Stimulated activated CD8-positive, alpha-beta memory T cell treated with anti-CD3 and anti-CD28 coated beads, Interleukin-4, amount 100 ng/mL, for 24 hours (primary cell): Measurements from ENCODE around the gene TPD52L2.
"Not testable (repeated sequence)": the region's sequence is repeated elsewhere in the genome, so short reads cannot be mapped to it uniquely, and the experiment has no call there.

Experiments
- DNase-seq: peaks from one replicate; pipeline ENCODE4 v3.0.0-alpha.2; 2020; ENCODE audit warnings: low read depth

TPD52L2 gene

DNA sequence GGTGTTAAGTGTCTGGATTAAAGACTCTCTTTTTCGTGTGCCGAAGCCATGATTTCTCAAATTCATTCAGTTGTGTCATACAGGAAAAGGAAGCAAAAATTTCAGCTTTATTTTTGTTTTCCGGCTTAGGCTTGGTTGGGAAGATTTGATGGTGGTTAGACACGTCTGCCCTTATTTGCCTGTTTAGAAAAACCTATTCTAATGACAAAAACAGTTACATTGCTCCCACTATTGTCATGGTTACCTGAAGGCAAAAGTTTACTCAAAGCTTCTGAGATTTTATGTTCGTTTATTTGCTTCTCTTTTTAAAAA, 30.8 kb downstream of the TPD52L2 start:
- no peak for DNase-seq

- DNase-seq = no peak
These were observed 31.4 kb downstream of the TPD52L2 start for GRCh38 chr20:63896264-63897105.

DNA sequence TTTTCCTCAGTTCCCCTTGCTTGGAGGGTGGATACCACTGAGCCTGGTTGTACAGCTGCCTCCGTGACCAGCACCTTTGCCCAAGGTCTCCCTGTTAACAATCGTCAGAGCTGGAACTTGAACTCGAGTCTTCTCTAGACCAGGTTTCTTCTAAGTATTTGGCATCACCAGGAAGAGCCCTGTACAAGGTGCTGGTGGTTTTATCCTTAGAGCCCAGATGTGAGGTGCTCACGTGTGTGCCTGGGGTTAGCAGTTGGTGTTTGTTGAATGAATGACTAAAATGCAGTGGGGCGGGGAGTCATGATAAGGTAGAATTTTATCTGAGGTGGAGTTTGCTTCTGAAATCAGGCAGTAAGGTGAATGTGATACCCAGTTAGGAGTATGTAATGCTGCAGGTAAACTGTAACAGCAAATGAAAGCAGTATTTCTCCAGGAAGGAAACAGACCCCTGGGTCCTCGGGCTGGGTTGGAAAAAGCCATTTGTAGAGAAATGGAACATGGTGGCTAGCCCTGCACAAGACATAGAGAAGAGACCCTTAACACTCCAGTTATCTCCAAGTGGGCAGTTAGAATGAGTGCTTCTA, 33.0 kb downstream of the TPD52L2 start:
- no peak for DNase-seq

DNA sequence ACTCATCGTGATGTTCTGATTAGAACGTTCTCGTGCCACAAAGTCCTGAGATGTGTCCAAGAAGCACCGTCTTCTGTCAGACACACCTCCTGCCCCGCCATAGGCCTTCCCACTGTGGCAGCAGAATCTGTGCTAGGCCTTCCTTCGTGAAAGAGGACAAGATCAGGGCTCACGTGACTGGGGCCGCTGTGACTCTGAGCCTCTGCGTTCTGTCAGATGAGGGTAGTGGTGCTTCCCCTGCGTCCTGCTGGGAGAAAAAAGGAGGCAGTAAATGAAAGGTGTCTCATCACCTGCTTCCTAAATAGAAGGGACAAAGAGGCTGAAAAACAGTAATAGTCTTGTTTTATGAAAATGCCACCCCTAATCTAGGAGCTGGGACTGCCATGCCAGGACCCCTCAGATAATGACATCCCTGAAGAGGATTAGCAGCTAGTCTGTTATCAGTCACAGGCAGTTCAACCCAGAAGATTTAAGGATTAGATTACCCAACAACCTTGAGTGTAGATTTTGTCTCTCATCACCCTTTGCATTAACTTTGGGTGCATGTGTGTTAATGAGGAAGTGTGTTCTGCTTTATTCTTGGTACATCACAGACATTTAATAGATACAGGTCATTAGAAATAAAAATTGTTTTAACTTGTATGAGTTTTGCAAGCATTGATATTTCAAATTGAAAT, 34.0 kb downstream of the TPD52L2 start:
- no peak for DNase-seq

- no peak for DNase-seq
These were observed 35.3 kb downstream of the TPD52L2 start for GRCh38 chr20:63900413-63900812.

DNA sequence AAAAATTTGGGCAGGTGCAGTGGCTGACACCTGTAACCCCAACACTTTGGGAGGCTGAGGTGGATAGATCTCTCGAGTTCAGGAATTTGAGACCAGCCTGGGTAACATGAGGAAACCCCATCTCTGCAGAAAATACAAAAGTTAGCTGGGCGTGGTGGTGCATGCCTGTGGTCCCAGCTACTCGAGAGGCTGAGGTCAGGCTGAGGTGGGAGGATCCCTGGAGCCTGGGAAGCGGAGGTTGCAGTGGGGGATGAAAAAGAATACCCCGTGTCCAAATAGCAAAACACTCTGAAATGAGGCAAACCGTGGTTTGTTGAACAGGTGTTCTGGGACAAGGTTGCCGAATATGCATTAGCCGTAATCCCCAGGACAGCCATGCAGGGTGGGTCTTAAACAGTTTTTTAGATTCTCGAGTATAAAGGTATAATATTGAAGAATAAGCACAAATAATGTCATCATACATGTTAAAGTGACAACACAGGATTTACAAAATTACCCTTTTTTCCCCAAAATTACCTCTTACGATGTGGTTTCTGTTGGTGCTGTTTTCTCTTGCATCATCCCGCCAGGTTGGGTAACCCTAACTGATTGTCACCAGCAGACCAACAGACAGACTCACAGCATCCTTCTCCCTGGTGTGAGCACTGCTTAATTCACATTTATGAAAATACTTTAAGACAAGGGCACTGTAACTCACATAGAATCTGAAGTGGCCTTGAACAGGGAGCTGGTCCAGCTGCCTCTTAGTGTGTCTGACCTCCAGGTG, 38.9 kb downstream of the TPD52L2 start:
- DNase-seq = no peak

- no peak for DNase-seq
These were observed 43.1 kb downstream of the TPD52L2 start for GRCh38 chr20:63908008-63908682.

- no peak for DNase-seq
These were observed 46.1 kb downstream of the TPD52L2 start for GRCh38 chr20:63911176-63911575.

- no peak for DNase-seq
These were observed 48.7 kb downstream of the TPD52L2 start for GRCh38 chr20:63913768-63914167.

DNA sequence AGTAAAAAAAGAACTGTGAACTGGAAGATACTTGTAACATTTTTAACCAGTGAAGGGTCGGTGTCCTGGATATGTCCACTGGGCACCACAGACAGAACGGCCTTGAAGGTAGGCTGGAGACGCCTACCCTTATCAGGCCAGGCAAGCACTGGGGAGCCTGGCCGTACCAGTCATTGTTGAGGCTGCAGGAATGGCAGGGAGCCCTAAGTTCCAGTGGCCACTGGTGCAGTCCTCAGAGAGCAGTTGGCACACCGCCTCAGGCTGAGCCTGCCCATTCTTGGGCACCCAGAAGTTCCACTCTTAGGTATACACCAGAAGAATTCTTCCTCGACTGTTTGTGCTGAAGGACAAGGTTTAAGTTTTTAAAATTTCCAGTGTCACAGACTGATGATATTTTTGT, 50.4 kb downstream of the TPD52L2 start:
- no peak for DNase-seq

GRCh38 chr20:63916371-63916939, 51.4 kb downstream of the TPD52L2 start:
- DNase-seq = not testable (repeated sequence)

DNA sequence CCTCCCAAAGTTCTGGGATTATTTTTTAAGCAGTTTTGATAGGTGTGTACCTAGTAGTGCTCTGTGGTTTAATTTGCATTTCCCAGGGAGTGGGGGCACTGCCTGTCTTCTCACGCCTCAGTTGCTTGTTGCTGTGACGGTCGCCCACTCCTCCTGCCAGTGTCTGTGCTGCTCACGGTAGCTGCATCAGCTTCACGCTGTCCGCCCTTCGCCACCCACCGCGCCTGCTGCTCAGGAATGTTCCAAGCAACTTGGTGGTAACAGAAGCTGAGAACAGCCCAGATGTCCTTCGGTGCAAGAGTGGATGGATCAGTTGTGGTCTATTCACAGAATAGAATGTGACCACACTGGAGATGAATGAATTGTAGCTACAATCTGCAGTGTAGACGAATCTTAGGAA, 52.7 kb downstream of the TPD52L2 start:
- no peak for DNase-seq

GRCh38 chr20:63919130-63919529, 54.1 kb downstream of the TPD52L2 start:
- no peak for DNase-seq

DNA sequence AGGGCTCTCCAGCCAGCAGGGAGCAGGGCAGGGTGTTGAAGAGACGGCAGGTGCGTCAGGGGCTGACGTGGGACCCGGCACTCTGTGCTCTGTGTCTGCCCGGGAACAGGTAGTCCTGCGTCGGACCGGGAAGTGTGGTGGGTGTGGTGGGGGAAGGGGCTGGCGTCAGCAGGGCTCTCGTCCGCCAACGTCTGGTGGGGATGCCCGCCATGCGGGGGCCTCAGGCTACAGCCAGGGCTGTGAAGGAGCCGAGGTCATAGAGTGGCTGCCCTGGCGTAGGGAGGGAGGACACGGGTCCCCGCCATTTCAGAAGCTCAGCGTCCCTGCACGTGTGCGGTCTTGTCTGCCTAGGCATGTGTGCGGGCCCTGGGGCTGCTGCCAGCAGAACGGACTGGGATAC, 55.2 kb downstream of the TPD52L2 start:
- no peak for DNase-seq

- DNase-seq = no peak
These were observed 58.6 kb downstream of the TPD52L2 start for GRCh38 chr20:63923651-63924050.

DNA sequence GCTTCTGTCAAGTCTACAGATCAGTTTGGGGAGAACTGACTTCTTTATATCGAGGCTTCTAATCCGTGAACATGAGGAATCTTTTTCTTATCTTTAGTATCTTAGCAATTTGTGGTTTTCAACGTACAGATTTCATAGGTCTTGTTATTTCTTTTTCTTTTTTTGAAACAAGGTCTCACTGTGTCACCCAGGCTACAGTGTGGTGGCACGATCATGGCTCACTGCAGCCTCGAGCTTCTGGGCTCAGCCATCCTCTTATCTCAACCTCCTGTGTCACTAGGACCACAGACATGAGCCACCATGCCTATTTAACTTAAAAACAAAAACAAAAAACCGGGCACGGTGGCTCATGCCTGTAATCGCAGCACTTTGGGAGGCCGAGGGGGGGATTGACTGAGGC, 59.2 kb downstream of the TPD52L2 start:
- no peak for DNase-seq

DNA sequence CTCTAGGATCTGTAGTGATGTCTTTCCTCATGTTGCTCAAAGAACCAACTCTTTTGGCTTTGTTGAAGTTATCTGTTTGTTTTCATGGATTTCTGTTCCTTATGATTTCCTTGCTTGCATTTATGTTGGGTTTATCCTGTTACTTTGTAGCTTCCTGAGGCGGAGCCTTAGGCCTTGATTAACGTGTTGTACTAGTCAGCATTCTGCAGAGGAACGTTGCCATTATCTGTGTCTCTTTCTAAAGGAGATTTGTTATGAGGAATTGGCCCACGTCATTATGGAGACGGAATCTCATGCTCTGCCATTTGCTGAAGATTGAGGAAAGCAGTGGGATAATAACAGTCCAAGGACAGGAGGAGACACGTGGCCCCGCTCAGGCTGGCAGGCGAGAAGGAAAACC, 61.2 kb downstream of the TPD52L2 start:
- DNase-seq = no peak

DNA sequence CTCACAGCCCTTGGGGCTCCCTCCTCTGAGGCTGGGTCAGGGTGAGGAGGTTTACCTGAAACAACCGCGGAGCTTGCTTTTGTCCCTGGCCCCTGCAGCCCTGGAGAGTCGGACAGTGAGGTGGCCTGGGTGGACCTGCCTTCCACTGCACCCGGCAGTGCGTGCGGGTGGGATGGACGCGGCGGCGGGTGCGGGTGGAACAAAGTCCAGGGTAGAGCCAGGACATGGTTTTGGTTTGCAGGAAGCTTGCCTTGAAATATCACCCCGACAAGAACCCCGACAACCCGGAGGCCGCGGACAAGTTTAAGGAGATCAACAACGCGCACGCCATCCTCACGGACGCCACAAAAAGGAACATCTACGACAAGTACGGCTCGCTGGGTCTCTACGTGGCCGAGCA, 64.0 kb downstream of the TPD52L2 start:
- no peak for DNase-seq

DNA sequence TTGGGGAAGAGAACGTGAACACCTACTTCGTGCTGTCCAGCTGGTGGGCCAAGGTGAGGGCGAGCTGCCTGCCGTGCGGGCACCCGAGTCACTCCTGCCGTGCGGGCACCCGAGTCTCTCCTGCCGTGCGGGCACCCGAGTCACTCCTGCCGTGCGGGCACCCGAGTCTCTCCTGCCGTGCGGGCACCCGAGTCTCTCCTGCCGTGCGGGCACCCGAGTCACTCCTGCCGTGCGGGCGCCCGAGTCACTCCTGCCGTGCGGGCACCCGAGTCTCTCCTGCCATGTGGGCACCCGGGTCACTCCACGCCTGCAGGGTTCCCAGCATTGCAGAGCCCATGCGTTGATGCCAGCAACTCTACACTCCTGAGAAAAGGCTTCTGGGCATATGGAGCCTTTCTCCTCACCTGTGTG, 64.4 kb downstream of the TPD52L2 start:
- not testable (repeated sequence) for DNase-seq

GRCh38 chr20:63930971-63931553, 66.0 kb downstream of the TPD52L2 start:
- DNase-seq = no peak

GRCh38 chr20:63931735-63932134, 66.7 kb downstream of the TPD52L2 start:
- DNase-seq = no peak
